ENCODE measurements around the gene SGMS1.

DNA sequence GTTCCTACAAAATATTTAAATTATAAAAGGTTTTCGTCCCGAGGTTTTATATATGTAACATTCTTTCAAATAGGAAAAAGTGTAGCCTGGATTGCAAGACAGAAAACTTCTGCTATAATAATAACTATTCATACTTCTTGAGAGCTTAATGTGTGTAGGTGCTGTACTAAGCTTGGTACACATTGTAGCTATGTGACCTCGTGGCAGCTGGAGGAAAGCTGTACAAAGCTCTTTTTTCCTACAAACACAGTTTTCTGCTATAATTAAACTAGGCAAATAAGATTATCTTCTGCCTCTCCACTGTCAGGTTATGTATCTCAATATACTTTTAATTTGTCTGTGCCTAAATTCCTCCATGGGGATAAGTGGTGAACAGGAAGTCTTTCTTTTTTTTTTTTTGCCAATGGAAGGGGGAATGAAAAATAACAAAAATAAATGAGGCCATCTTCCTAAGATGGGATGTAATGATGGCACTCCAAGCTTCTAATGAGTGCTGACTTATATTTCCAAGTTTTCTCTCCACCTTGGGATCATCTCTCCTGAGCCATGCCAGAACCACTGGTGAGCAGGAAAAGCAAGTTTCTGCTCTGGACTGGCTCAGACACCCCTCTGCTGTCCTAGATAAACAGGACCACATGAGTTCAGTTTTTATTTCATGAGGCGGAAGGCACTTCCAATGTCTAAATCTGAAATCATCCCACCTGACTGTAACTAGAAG is 9.9 kb downstream of the SGMS1 start:
- no peak for TF ChIP-seq CTCF (IDR thresholded peaks at IDR 0.05)
- no peak for TF ChIP-seq POLR2A (IDR thresholded peaks at IDR 0.05)
